SK-N-SH treated with all-trans-retinoic acid at 6 μM for 48 hours (cell line): ENCODE measurements around the gene VCAN.

Source experiments
- BACH2 ChIP-seq: fragments of 250-450 bp; sonication (Bioruptor Pico); IDR thresholded peaks from 2 replicates; pipeline ENCODE4 v1.9.0; 2021; ENCODE audit warnings: mild to moderate bottlenecking, borderline replicate concordance
- RARB ChIP-seq: fragments of 250-450 bp; sonication (Bioruptor Pico); IDR thresholded peaks from 2 replicates; pipeline ENCODE4 v1.8.0; 2021; ENCODE audit warnings: mild to moderate bottlenecking, moderate library complexity
- ZC3H10 ChIP-seq: fragments of 250-450 bp; sonication (Bioruptor Pico); IDR thresholded peaks from 2 replicates; pipeline ENCODE4 v1.5.1; 2021; ENCODE audit warnings: mild to moderate bottlenecking, moderate library complexity

DNA sequence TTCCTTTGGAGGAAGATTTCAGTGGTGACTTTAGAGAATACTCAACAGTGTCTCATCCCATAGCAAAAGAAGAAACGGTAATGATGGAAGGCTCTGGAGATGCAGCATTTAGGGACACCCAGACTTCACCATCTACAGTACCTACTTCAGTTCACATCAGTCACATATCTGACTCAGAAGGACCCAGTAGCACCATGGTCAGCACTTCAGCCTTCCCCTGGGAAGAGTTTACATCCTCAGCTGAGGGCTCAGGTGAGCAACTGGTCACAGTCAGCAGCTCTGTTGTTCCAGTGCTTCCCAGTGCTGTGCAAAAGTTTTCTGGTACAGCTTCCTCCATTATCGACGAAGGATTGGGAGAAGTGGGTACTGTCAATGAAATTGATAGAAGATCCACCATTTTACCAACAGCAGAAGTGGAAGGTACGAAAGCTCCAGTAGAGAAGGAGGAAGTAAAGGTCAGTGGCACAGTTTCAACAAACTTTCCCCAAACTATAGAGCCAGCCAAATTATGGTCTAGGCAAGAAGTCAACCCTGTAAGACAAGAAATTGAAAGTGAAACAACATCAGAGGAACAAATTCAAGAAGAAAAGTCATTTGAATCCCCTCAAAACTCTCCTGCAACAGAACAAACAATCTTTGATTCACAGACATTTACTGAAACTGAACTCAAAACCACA lies 67.4 kb downstream of the VCAN start:
- TF ChIP-seq BACH2 (CRISPR knock-in tag) (no peak), RARB (CRISPR knock-in tag) (no peak), ZC3H10 (CRISPR knock-in tag) (no peak)
